ENCODE measurements around the gene RBM10.

The RBM10 gene

GRCh38 chrX:47158781-47159180 is 13.8 kb downstream of the RBM10 start:
- no peak for TF ChIP-seq CTCF (IDR thresholded peaks at IDR 0.05; ENCODE audit: low read depth, low read length)
- no peak for DNase-seq (ENCODE audit: extremely low read depth, low read depth)

GRCh38 chrX:47160781-47161180 is 15.8 kb downstream of the RBM10 start:
- TF ChIP-seq CTCF (IDR thresholded peaks at IDR 0.05; ENCODE audit: low read depth, low read length), result no peak
- DNase-seq (ENCODE audit: extremely low read depth, low read depth), result no peak

GRCh38 chrX:47162927-47163583 is 18.0 kb downstream of the RBM10 start:
- no peak for TF ChIP-seq CTCF (IDR thresholded peaks at IDR 0.05; ENCODE audit: low read depth, low read length)
- DNase-seq (ENCODE audit: extremely low read depth, low read depth), result no peak

GRCh38 chrX:47164420-47164819 is 19.4 kb downstream of the RBM10 start:
- TF ChIP-seq CTCF (IDR thresholded peaks at IDR 0.05; ENCODE audit: low read depth, low read length), result no peak
- DNase-seq (ENCODE audit: extremely low read depth, low read depth), result no peak

GRCh38 chrX:47166126-47166525 is 21.1 kb downstream of the RBM10 start:
- TF ChIP-seq CTCF (IDR thresholded peaks at IDR 0.05; ENCODE audit: low read depth, low read length), result no peak
- DNase-seq (ENCODE audit: extremely low read depth, low read depth), result no peak

GRCh38 chrX:47168495-47169073 is 23.6 kb downstream of the RBM10 start:
- no peak for TF ChIP-seq CTCF (IDR thresholded peaks at IDR 0.05; ENCODE audit: low read depth, low read length)
- no peak for DNase-seq (ENCODE audit: extremely low read depth, low read depth)

GRCh38 chrX:47169273-47169672 is 24.3 kb downstream of the RBM10 start:
- TF ChIP-seq CTCF (IDR thresholded peaks at IDR 0.05; ENCODE audit: low read depth, low read length), result no peak
- no peak for DNase-seq (ENCODE audit: extremely low read depth, low read depth)
